Glutamatergic neuron (in vitro differentiated cells): ENCODE measurements around the gene DCBLD1. TPM values are rescaled to one million over a fixed set of nuclear protein-coding genes. Genes with fewer than 3 reads are reported as not detected.

ENCODE experiments used
- DNase-seq: peaks from one replicate; pipeline ENCODE4 v3.0.0; 2022
- H3K27ac Mint-ChIP-seq: one replicate; pipeline ENCODE4 v1.8.0; 2020; ENCODE audit warnings: mild to moderate bottlenecking, mixed read lengths, inconsistent platforms; ENCODE audit not compliant: unreplicated experiment
- H3K27me3 Mint-ChIP-seq: one replicate; pipeline ENCODE4 v1.8.0; 2020; ENCODE audit warnings: mild to moderate bottlenecking, moderate library complexity, mixed read lengths, inconsistent platforms; ENCODE audit not compliant: unreplicated experiment
- H3K36me3 Mint-ChIP-seq: one replicate; pipeline ENCODE4 v1.8.0; 2020; ENCODE audit warnings: mild to moderate bottlenecking, mixed read lengths, inconsistent platforms; ENCODE audit not compliant: unreplicated experiment
- H3K4me1 Mint-ChIP-seq: one replicate; pipeline ENCODE4 v1.8.0; 2020; ENCODE audit warnings: mild to moderate bottlenecking, low read depth, mixed read lengths, inconsistent platforms; ENCODE audit not compliant: unreplicated experiment
- H3K4me3 Mint-ChIP-seq: one replicate; pipeline ENCODE4 v1.8.0; 2020; ENCODE audit warnings: mild to moderate bottlenecking, mixed read lengths, inconsistent platforms; ENCODE audit not compliant: unreplicated experiment
- H3K9me3 Mint-ChIP-seq: one replicate; pipeline ENCODE4 v1.8.0; 2020; ENCODE audit warnings: mild to moderate bottlenecking, moderate library complexity, mixed read lengths, inconsistent platforms; ENCODE audit not compliant: unreplicated experiment
- total RNA-seq: library from RNA; stranded (reverse); fragmentation: NEBNext Ultra II Directional; extraction: Animal tissue kit (Norgen Biotek cat#: 25700); gene quantifications from one replicate; pipeline ENCODE4 v1.2.1, GENCODE V29; 2021; ENCODE audit not compliant: unreplicated experiment
- TF ChIP-seq, protein P1 (sequence below): fragments of 200-600 bp; sonication (generic); IDR thresholded peaks from one replicate; pipeline ENCODE4 v1.5.0; 2021; ENCODE audit not compliant: partially characterized antibody, unreplicated experiment

Gene DCBLD1
- total RNA-seq, 1 donor from 2014 or later = 25.1 TPM

GRCh38 chr6:117446861-117447260 is 35.6 kb upstream of the DCBLD1 start:
- Mint-ChIP-seq H3K27ac (no peak overlapping the region), H3K4me1 (peaks cover 8% of the 10 kb centered on the region), H3K27me3 (no peaks in the 10 kb centered on the region), H3K9me3 (peaks cover 2% of the 10 kb centered on the region), H3K4me3 (no peak overlapping the region), H3K36me3 (no peaks in the 10 kb centered on the region)
- DNase-seq = no peak
- TF ChIP-seq, protein P1, sequence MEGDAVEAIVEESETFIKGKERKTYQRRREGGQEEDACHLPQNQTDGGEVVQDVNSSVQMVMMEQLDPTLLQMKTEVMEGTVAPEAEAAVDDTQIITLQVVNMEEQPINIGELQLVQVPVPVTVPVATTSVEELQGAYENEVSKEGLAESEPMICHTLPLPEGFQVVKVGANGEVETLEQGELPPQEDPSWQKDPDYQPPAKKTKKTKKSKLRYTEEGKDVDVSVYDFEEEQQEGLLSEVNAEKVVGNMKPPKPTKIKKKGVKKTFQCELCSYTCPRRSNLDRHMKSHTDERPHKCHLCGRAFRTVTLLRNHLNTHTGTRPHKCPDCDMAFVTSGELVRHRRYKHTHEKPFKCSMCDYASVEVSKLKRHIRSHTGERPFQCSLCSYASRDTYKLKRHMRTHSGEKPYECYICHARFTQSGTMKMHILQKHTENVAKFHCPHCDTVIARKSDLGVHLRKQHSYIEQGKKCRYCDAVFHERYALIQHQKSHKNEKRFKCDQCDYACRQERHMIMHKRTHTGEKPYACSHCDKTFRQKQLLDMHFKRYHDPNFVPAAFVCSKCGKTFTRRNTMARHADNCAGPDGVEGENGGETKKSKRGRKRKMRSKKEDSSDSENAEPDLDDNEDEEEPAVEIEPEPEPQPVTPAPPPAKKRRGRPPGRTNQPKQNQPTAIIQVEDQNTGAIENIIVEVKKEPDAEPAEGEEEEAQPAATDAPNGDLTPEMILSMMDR = no peak

DNA sequence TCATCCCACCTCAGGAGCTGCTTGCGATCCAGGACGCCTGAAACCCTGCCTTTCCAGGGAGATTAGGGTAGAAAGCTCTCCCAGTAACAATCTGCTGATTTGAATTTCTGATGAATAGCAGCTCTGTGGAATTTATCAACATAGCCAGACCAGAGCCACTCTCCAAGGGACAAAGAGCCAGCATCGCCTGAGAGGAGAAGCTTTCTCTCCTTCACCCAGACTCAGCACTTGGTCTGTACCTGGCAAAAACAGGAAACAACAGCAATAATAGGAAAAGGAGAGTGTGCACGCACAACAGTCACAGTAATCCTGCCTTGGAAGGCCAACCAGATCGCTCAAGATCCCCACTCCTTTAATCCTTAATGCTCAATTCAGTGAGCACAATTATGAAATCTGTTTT is 34.5 kb upstream of the DCBLD1 start:
- peaks cover 3% of the 10 kb centered on the region for H3K9me3 Mint-ChIP-seq
- H3K36me3 Mint-ChIP-seq = no peaks in the 10 kb centered on the region
- H3K4me3 Mint-ChIP-seq = no peak overlapping the region
- H3K27ac Mint-ChIP-seq = no peak overlapping the region
- no peaks in the 10 kb centered on the region for H3K27me3 Mint-ChIP-seq
- TF ChIP-seq, protein P1 = no peak
- H3K4me1 Mint-ChIP-seq = peaks cover 8% of the 10 kb centered on the region
- no peak for DNase-seq

DNA sequence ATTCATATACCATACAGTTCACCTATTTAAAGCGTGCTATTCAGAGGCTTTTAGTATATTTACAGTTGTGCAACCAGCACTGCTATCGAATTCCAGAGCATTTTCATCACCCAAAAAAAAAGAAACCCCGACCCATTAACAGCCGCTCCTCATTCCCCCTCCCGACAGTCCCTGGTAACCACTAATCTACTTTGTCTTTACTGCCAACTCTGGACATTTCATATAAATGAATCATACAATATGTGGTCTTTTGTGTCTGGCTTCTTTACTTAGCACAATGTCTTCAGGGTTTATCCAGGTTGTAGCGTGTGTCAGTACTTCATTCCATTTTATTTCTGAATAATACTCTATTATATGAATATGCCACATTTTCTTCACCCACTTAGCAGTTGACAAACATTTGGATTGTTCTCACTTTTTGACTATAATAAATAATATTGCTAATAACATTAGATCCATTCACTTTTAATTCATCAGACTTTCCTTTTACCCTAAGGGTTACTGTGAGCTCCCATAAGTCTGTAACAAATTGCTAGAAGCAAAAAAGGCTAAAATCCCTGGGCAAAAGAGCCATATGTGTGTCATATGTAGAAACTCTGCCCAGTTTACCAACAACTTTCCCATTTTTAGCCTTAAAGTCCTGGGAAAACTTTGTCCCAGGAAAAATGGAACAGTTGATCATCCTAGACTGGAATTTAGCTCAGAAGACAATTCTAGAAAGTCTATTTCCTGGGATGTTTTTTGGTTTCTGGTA is 33.6 kb upstream of the DCBLD1 start:
- DNase-seq = no peak
- TF ChIP-seq, protein P1 = no peak
- no peaks in the 10 kb centered on the region for H3K36me3 Mint-ChIP-seq
- H3K9me3 Mint-ChIP-seq = peaks cover 3% of the 10 kb centered on the region
- H3K27me3 Mint-ChIP-seq = no peaks in the 10 kb centered on the region
- H3K27ac Mint-ChIP-seq = no peak overlapping the region
- no peak overlapping the region for H3K4me3 Mint-ChIP-seq
- peaks cover 8% of the 10 kb centered on the region for H3K4me1 Mint-ChIP-seq

- TF ChIP-seq, protein P1 = peak; percentile 75
- peak; percentile 45 for DNase-seq
- H3K4me3 Mint-ChIP-seq = no peak overlapping the region
- H3K4me1 Mint-ChIP-seq = peaks cover 8% of the 10 kb centered on the region
- H3K36me3 Mint-ChIP-seq = no peaks in the 10 kb centered on the region
- H3K9me3 Mint-ChIP-seq = peaks cover 3% of the 10 kb centered on the region
- no peaks in the 10 kb centered on the region for H3K27me3 Mint-ChIP-seq
- no peak overlapping the region for H3K27ac Mint-ChIP-seq
These were observed 32.7 kb upstream of the DCBLD1 start for GRCh38 chr6:117449549-117450439.

- no peaks in the 10 kb centered on the region for H3K36me3 Mint-ChIP-seq
- H3K4me1 Mint-ChIP-seq = peaks cover 8% of the 10 kb centered on the region
- no peak for DNase-seq
- no peak overlapping the region for H3K4me3 Mint-ChIP-seq
- H3K9me3 Mint-ChIP-seq = peaks cover 3% of the 10 kb centered on the region
- H3K27me3 Mint-ChIP-seq = no peaks in the 10 kb centered on the region
- H3K27ac Mint-ChIP-seq = no peak overlapping the region
- TF ChIP-seq, protein P1 = no peak
These were observed 30.8 kb upstream of the DCBLD1 start for GRCh38 chr6:117451671-117452070.
